SU-DHL-6 (cell line): ENCODE data around the gene COBL.

Experiments
- EZH2phosphoT487 ChIP-seq: fragments of 200-600 bp; sonication (generic), shearing (Covaris generic); conservative IDR thresholded peaks from 2 replicates; pipeline ENCODE4 v1.6.1; 2018; ENCODE audit warnings: mild to moderate bottlenecking, antibody characterized with exemption, low read length, moderate library complexity, mixed read lengths
- TF ChIP-seq, protein P1 (sequence below): fragments of 200-600 bp; sonication (generic); IDR thresholded peaks from one replicate; pipeline ENCODE4 v1.5.1; 2017; ENCODE audit warnings: antibody characterized with exemption, mild to moderate bottlenecking, low read length, moderate library complexity; ENCODE audit not compliant: insufficient read depth, poor library complexity, severe bottlenecking

GRCh38 chr7:51242881-51243518 lies 73.6 kb downstream of the COBL start:
- TF ChIP-seq, protein P1, sequence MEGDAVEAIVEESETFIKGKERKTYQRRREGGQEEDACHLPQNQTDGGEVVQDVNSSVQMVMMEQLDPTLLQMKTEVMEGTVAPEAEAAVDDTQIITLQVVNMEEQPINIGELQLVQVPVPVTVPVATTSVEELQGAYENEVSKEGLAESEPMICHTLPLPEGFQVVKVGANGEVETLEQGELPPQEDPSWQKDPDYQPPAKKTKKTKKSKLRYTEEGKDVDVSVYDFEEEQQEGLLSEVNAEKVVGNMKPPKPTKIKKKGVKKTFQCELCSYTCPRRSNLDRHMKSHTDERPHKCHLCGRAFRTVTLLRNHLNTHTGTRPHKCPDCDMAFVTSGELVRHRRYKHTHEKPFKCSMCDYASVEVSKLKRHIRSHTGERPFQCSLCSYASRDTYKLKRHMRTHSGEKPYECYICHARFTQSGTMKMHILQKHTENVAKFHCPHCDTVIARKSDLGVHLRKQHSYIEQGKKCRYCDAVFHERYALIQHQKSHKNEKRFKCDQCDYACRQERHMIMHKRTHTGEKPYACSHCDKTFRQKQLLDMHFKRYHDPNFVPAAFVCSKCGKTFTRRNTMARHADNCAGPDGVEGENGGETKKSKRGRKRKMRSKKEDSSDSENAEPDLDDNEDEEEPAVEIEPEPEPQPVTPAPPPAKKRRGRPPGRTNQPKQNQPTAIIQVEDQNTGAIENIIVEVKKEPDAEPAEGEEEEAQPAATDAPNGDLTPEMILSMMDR: no peak
- no peak for TF ChIP-seq EZH2phosphoT487
